Breast epithelium (tissue), 3 donors: ENCODE measurements around the gene FBXW10B.
"Not testable (repeated sequence)": the region's sequence is repeated elsewhere in the genome, so short reads cannot be mapped to it uniquely, and the experiment has no call there.

ENCODE experiments used
- POLR2A ChIP-seq: fragments of 450-650 bp; IDR thresholded peaks from one replicate; pipeline ENCODE4 v1.6.1; 2016; ENCODE audit warnings: antibody characterized with exemption, mild to moderate bottlenecking, moderate library complexity
- POLR2AphosphoS5 ChIP-seq, 3 donors: sonication (generic); formaldehyde crosslinking; IDR thresholded peaks; one replicate each; pipeline ENCODE4 v1.6.1; 2017; ENCODE audit warnings: antibody characterized with exemption in 3 of 3
- TF ChIP-seq, protein P1 (sequence below), 3 donors: fragments of 450-650 bp; IDR thresholded peaks; one replicate each; pipeline ENCODE4 v1.5.1; 2016 to 2017; ENCODE audit warnings: antibody characterized with exemption in 3 of 3, mild to moderate bottlenecking in 3 of 3, moderate library complexity in 3 of 3

- TF ChIP-seq, protein P1, sequence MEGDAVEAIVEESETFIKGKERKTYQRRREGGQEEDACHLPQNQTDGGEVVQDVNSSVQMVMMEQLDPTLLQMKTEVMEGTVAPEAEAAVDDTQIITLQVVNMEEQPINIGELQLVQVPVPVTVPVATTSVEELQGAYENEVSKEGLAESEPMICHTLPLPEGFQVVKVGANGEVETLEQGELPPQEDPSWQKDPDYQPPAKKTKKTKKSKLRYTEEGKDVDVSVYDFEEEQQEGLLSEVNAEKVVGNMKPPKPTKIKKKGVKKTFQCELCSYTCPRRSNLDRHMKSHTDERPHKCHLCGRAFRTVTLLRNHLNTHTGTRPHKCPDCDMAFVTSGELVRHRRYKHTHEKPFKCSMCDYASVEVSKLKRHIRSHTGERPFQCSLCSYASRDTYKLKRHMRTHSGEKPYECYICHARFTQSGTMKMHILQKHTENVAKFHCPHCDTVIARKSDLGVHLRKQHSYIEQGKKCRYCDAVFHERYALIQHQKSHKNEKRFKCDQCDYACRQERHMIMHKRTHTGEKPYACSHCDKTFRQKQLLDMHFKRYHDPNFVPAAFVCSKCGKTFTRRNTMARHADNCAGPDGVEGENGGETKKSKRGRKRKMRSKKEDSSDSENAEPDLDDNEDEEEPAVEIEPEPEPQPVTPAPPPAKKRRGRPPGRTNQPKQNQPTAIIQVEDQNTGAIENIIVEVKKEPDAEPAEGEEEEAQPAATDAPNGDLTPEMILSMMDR (IDR thresholded peaks at IDR 0.05) = not testable (repeated sequence)
- TF ChIP-seq POLR2A; POLR2AphosphoS5 (IDR thresholded peaks at IDR 0.05): not testable (repeated sequence)
These were observed 38.0 kb downstream of the FBXW10B start for GRCh38 chr17:15581462-15581861.
